ENCODE measurements around the gene PRPF8. TPM values are rescaled to one million over a fixed set of nuclear protein-coding genes. Genes with fewer than 3 reads are reported as not detected.
A peak's percentile ranks its signal among the peaks of the same experiment; 100 is the strongest.

PRPF8 gene
- total and polyA plus RNA-seq, 2 of the 13 experiments (the other 11 are each of a cell fraction or from before 2014, with no cell fraction given), result 112 to 179 TPM

DNA sequence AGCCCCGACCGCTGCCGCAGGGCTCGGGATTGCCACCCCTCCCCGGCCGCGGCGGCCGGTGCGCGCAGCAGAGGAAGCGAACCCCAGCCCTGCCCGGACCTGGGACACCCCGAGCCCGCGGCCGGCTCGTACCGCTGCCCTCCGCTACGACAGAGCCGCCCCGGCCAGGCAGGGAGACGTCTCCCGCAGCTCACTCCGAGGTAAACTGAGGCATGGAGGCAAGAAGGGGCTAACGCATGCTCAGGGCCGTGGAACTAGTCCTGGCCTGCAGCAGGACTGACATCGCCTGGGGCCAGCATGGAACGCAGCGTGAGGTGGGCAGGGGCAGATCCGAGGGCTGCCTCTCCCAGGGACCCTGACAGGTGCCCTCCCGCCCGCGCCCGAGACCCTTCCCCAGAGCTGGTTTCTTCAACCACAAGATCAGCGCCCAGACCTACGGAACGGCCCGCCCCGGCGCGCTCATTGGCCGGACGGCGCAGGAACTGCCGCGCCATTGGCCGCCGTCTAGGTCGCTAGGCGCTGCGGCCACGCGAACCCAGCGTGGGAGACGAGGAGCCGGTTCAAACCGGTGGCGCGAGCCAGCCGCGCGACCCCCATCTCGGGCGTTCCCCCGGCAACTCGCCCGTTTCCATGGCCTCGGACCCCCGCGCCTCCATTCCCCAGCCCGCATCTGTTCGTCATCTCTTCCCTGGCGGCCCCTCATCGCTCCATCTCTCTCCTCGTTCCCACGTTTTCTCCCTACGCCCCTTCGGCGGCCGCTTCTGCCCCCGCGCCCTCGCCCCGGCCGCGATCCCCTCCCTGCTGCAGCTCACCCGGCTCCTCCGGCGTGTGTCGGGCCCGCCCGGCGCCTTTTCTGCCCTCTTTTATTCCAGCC, 56.4 kb downstream of the PRPF8 start, which contains the start of gene SLC43A2 (continued):
- TF ChIP-seq KDM5A (IDR thresholded peaks at IDR 0.05; ENCODE audit: borderline replicate concordance, low read length) (no peak), PHF8 (CRISPR knock-in tag; IDR thresholded peaks at IDR 0.05) (peak; percentile 50), RORA (CRISPR knock-in tag; IDR thresholded peaks at IDR 0.05) (no peak), NCOA2 (CRISPR knock-in tag; IDR thresholded peaks at IDR 0.05) (no peak; the same call in 1 of the 2 replicates), DMAP1 (CRISPR knock-in tag; IDR thresholded peaks at IDR 0.05) (peak; percentile 30; the same call in 1 of the 2 replicates), ZNF382 (CRISPR knock-in tag; IDR thresholded peaks at IDR 0.05; ENCODE audit: borderline replicate concordance) (no peak), KDM2A (CRISPR knock-in tag; IDR thresholded peaks at IDR 0.05; ENCODE audit: borderline replicate concordance, low read depth) (peak; percentile 57; the same call in 1 of the 2 replicates), ZNF432 (CRISPR knock-in tag; IDR thresholded peaks at IDR 0.05; ENCODE audit: borderline replicate concordance) (no peak), PHF5A (CRISPR knock-in tag; IDR thresholded peaks at IDR 0.05; ENCODE audit: low read depth, unreplicated experiment) (no peak), ZFP1 (CRISPR knock-in tag; IDR thresholded peaks at IDR 0.05) (no peak), HNRNPL (IDR thresholded peaks at IDR 0.05; ENCODE audit: low read depth, low read length) (no peak), SNAI1 (CRISPR knock-in tag; IDR thresholded peaks at IDR 0.05; ENCODE audit: borderline replicate concordance) (0 out of 2 replicates have a peak, but pooled peaks have one; percentile 24), ZFP37 (CRISPR knock-in tag; IDR thresholded peaks at IDR 0.05; ENCODE audit: borderline replicate concordance) (no peak)
- TF ChIP-seq, protein P1, sequence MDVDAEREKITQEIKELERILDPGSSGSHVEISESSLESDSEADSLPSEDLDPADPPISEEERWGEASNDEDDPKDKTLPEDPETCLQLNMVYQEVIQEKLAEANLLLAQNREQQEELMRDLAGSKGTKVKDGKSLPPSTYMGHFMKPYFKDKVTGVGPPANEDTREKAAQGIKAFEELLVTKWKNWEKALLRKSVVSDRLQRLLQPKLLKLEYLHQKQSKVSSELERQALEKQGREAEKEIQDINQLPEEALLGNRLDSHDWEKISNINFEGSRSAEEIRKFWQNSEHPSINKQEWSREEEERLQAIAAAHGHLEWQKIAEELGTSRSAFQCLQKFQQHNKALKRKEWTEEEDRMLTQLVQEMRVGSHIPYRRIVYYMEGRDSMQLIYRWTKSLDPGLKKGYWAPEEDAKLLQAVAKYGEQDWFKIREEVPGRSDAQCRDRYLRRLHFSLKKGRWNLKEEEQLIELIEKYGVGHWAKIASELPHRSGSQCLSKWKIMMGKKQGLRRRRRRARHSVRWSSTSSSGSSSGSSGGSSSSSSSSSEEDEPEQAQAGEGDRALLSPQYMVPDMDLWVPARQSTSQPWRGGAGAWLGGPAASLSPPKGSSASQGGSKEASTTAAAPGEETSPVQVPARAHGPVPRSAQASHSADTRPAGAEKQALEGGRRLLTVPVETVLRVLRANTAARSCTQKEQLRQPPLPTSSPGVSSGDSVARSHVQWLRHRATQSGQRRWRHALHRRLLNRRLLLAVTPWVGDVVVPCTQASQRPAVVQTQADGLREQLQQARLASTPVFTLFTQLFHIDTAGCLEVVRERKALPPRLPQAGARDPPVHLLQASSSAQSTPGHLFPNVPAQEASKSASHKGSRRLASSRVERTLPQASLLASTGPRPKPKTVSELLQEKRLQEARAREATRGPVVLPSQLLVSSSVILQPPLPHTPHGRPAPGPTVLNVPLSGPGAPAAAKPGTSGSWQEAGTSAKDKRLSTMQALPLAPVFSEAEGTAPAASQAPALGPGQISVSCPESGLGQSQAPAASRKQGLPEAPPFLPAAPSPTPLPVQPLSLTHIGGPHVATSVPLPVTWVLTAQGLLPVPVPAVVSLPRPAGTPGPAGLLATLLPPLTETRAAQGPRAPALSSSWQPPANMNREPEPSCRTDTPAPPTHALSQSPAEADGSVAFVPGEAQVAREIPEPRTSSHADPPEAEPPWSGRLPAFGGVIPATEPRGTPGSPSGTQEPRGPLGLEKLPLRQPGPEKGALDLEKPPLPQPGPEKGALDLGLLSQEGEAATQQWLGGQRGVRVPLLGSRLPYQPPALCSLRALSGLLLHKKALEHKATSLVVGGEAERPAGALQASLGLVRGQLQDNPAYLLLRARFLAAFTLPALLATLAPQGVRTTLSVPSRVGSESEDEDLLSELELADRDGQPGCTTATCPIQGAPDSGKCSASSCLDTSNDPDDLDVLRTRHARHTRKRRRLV (CRISPR knock-in tag; IDR thresholded peaks at IDR 0.05), result no peak
- TF ChIP-seq, protein P2, sequence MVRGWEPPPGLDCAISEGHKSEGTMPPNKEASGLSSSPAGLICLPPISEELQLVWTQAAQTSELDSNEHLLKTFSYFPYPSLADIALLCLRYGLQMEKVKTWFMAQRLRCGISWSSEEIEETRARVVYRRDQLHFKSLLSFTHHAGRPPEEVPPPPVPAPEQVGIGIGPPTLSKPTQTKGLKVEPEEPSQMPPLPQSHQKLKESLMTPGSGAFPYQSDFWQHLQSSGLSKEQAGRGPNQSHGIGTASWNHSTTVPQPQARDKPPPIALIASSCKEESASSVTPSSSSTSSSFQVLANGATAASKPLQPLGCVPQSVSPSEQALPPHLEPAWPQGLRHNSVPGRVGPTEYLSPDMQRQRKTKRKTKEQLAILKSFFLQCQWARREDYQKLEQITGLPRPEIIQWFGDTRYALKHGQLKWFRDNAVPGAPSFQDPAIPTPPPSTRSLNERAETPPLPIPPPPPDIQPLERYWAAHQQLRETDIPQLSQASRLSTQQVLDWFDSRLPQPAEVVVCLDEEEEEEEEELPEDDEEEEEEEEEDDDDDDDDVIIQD (CRISPR knock-in tag; IDR thresholded peaks at IDR 0.05; ENCODE audit: low read depth), result no peak
- TF ChIP-seq, protein P3, sequence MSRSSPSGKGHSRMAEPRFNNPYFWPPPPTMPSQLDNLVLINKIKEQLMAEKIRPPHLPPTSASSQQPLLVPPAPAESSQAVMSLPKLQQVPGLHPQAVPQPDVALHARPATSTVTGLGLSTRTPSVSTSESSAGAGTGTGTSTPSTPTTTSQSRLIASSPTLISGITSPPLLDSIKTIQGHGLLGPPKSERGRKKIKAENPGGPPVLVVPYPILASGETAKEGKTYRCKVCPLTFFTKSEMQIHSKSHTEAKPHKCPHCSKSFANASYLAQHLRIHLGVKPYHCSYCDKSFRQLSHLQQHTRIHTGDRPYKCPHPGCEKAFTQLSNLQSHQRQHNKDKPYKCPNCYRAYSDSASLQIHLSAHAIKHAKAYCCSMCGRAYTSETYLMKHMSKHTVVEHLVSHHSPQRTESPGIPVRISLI (CRISPR knock-in tag; IDR thresholded peaks at IDR 0.05; ENCODE audit: borderline replicate concordance), result no peak
- TF ChIP-seq, protein P4, sequence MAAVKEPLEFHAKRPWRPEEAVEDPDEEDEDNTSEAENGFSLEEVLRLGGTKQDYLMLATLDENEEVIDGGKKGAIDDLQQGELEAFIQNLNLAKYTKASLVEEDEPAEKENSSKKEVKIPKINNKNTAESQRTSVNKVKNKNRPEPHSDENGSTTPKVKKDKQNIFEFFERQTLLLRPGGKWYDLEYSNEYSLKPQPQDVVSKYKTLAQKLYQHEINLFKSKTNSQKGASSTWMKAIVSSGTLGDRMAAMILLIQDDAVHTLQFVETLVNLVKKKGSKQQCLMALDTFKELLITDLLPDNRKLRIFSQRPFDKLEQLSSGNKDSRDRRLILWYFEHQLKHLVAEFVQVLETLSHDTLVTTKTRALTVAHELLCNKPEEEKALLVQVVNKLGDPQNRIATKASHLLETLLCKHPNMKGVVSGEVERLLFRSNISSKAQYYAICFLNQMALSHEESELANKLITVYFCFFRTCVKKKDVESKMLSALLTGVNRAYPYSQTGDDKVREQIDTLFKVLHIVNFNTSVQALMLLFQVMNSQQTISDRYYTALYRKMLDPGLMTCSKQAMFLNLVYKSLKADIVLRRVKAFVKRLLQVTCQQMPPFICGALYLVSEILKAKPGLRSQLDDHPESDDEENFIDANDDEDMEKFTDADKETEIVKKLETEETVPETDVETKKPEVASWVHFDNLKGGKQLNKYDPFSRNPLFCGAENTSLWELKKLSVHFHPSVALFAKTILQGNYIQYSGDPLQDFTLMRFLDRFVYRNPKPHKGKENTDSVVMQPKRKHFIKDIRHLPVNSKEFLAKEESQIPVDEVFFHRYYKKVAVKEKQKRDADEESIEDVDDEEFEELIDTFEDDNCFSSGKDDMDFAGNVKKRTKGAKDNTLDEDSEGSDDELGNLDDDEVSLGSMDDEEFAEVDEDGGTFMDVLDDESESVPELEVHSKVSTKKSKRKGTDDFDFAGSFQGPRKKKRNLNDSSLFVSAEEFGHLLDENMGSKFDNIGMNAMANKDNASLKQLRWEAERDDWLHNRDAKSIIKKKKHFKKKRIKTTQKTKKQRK (IDR thresholded peaks at IDR 0.05; ENCODE audit: low read length), result no peak
